ENCODE results near the gene TPO. TPM values are rescaled to one million over a fixed set of nuclear protein-coding genes. Genes with fewer than 3 reads are reported as not detected.

Gene TPO
- total RNA-seq, 2 donors from 2014 or later = 0.80 to 0.94 TPM

- Histone ChIP-seq H3K27ac (no peak overlapping the region), H3K4me3 (no peak overlapping the region), H3K4me1 (no peaks in the 10 kb centered on the region), H3K36me3 (no peaks in the 10 kb centered on the region), H3K27me3 (no peaks in the 10 kb centered on the region), H3K9me3 (no peaks in the 10 kb centered on the region), H3K9ac (ENCODE audit: low read depth in 2 of 2, low read length in 2 of 2) (no peak overlapping the region)
- no peak for TF ChIP-seq CTCF (IDR thresholded peaks at IDR 0.05)
- intact Hi-C loops (cut with DNase I) = no loop called here
- DNase-seq = no peak
Measured at GRCh38 chr2:1432726-1433125, 19.5 kb downstream of the TPO start.

- Histone ChIP-seq H3K4me1 (no peaks in the 10 kb centered on the region), H3K4me3 (no peak overlapping the region), H3K36me3 (no peaks in the 10 kb centered on the region), H3K9ac (ENCODE audit: low read depth in 2 of 2, low read length in 2 of 2) (no peak overlapping the region), H3K27me3 (no peaks in the 10 kb centered on the region), H3K27ac (no peak overlapping the region), H3K9me3 (no peaks in the 10 kb centered on the region)
- TF ChIP-seq CTCF (IDR thresholded peaks at IDR 0.05) = no peak
- intact Hi-C loops (cut with DNase I) = no loop called here
- no peak for DNase-seq
Measured at GRCh38 chr2:1436369-1436768, 23.1 kb downstream of the TPO start.

- Histone ChIP-seq H3K27ac (no peak overlapping the region), H3K4me1 (no peaks in the 10 kb centered on the region), H3K36me3 (no peaks in the 10 kb centered on the region), H3K4me3 (no peak overlapping the region), H3K9me3 (no peaks in the 10 kb centered on the region), H3K9ac (ENCODE audit: low read depth in 2 of 2, low read length in 2 of 2) (no peak overlapping the region), H3K27me3 (no peaks in the 10 kb centered on the region)
- no peak for DNase-seq
- intact Hi-C loops (cut with DNase I) = no loop called here
- no peak for TF ChIP-seq CTCF (IDR thresholded peaks at IDR 0.05)
Measured at GRCh38 chr2:1437101-1437500, 23.8 kb downstream of the TPO start.

DNA sequence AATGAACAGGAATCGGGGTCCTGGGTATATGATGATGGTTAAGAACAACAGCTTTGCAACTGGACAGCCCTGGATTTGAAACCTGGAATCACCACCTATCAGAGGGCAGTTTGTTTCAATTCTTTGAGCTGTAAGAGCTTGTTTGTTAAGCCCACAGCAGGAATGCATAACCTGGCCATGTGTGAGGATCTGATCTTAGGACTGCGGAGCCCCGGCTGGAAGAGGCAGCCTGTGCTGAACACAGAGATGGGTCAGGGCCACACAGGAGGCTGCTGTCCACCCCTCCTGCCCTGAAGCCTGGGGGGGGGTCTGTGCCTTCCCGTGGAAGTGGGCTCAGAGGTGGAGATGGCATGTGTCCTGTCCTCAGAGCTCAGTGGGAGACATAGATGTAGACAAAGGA, 24.3 kb downstream of the TPO start:
- H3K36me3 ChIP-seq = no peaks in the 10 kb centered on the region
- no peak for DNase-seq
- H3K9ac ChIP-seq (ENCODE audit: low read depth in 2 of 2, low read length in 2 of 2) = no peak overlapping the region
- no peak for TF ChIP-seq CTCF (IDR thresholded peaks at IDR 0.05)
- H3K27me3 ChIP-seq = no peaks in the 10 kb centered on the region
- H3K27ac ChIP-seq = no peak overlapping the region
- H3K4me3 ChIP-seq = no peak overlapping the region
- intact Hi-C loops (cut with DNase I) = no loop called here
- no peaks in the 10 kb centered on the region for H3K4me1 ChIP-seq
- H3K9me3 ChIP-seq = no peaks in the 10 kb centered on the region

GRCh38 chr2:1438972-1439371, 25.7 kb downstream of the TPO start:
- Histone ChIP-seq H3K4me3 (no peak overlapping the region), H3K9me3 (no peaks in the 10 kb centered on the region), H3K27me3 (no peaks in the 10 kb centered on the region), H3K9ac (ENCODE audit: low read depth in 2 of 2, low read length in 2 of 2) (no peak overlapping the region), H3K36me3 (no peaks in the 10 kb centered on the region), H3K27ac (no peak overlapping the region), H3K4me1 (no peaks in the 10 kb centered on the region)
- TF ChIP-seq CTCF (IDR thresholded peaks at IDR 0.05) = no peak
- intact Hi-C loops (cut with DNase I) = no loop called here
- DNase-seq = no peak

GRCh38 chr2:1440581-1440980, 27.3 kb downstream of the TPO start:
- H3K27ac ChIP-seq = no peak overlapping the region
- no peaks in the 10 kb centered on the region for H3K9me3 ChIP-seq
- H3K4me1 ChIP-seq = no peaks in the 10 kb centered on the region
- intact Hi-C loops (cut with DNase I) = no loop called here
- H3K27me3 ChIP-seq = no peaks in the 10 kb centered on the region
- no peak overlapping the region for H3K4me3 ChIP-seq
- no peak for DNase-seq
- H3K36me3 ChIP-seq = no peaks in the 10 kb centered on the region
- TF ChIP-seq CTCF (IDR thresholded peaks at IDR 0.05) = no peak
- H3K9ac ChIP-seq (ENCODE audit: low read depth in 2 of 2, low read length in 2 of 2) = no peak overlapping the region
